Gastroesophageal sphincter (tissue), 3 donors: ENCODE data around the gene FHIT.

Source experiments
- CTCF ChIP-seq, 4 experiments: fragments of 200-600 bp in 2 of 4; fragments of 450-650 bp in 2 of 4; sonication (generic) in 1 of 4; IDR thresholded peaks; one replicate each; pipeline ENCODE4 v1.5.1; 2017 to 2019; ENCODE audit warnings: antibody characterized with exemption in 4 of 4, mild to moderate bottlenecking in 2 of 4, moderate library complexity in 2 of 4
- EP300 ChIP-seq: sonication (generic); formaldehyde crosslinking; IDR thresholded peaks from one replicate; pipeline ENCODE4 v1.6.1; 2017; ENCODE audit warnings: antibody characterized with exemption, mild to moderate bottlenecking
- POLR2A ChIP-seq, 2 donors: fragments of 450-650 bp; IDR thresholded peaks; one replicate each; pipeline ENCODE4 v1.6.1; 2017; ENCODE audit warnings: antibody characterized with exemption in 2 of 2, mild to moderate bottlenecking in 2 of 2, moderate library complexity in 1 of 2

- TF ChIP-seq CTCF (IDR thresholded peaks at IDR 0.05) (no peak), EP300 (no peak), POLR2A (IDR thresholded peaks at IDR 0.05) (no peak)
Observed at GRCh38 chr3:59808446-59808845, 1442.8 kb downstream of the FHIT start.
